IgD-negative memory B cell (primary cell): ENCODE measurements around the gene YEATS2. TPM values are rescaled to one million over a fixed set of nuclear protein-coding genes. Genes with fewer than 3 reads are reported as not detected.

ENCODE experiments used
- H3K27ac Mint-ChIP-seq, 3 donors: one replicate each; pipeline ENCODE4 v1.8.0; 2020 to 2022; ENCODE audit warnings: mild to moderate bottlenecking in 3 of 3, mixed read lengths in 3 of 3, moderate library complexity in 1 of 3
- H3K27me3 Mint-ChIP-seq: one replicate; pipeline ENCODE4 v1.8.0; 2021; ENCODE audit warnings: mixed read lengths
- H3K36me3 Mint-ChIP-seq: one replicate; pipeline ENCODE4 v1.8.0; 2020; ENCODE audit warnings: mild to moderate bottlenecking, mixed read lengths
- H3K4me1 Mint-ChIP-seq, 3 donors: one replicate each; pipeline ENCODE4 v1.8.0; 2020 to 2022; ENCODE audit warnings: mixed read lengths in 3 of 3, mild to moderate bottlenecking in 1 of 3
- H3K4me3 Mint-ChIP-seq, 4 donors: one replicate each; pipeline ENCODE4 v1.8.0; 2020 to 2022; ENCODE audit warnings: mild to moderate bottlenecking in 4 of 4, mixed read lengths in 4 of 4, moderate library complexity in 3 of 4
- H3K9me3 Mint-ChIP-seq, 3 donors: one replicate each; pipeline ENCODE4 v1.8.0; 2020 to 2021; ENCODE audit warnings: mixed read lengths in 3 of 3, mild to moderate bottlenecking in 1 of 3
- polyA plus RNA-seq: library from polyadenylated mRNA; unstranded; fragments of 300-500 nt; fragmentation: Illumina TruSeq; gene quantifications from one replicate; pipeline ENCODE4 v1.2.3, GENCODE V29; 2021

YEATS2 gene
- polyA plus RNA-seq, 1 donor from 2014 or later, result 7.2 TPM

GRCh38 chr3:183807209-183807728, 109.7 kb downstream of the YEATS2 start:
- H3K27ac Mint-ChIP-seq, result peak overlapping the region in 1 of 3 donors; percentile 31
- H3K36me3 Mint-ChIP-seq, result peaks cover 6% of the 10 kb centered on the region
- no peak overlapping the region for H3K4me3 Mint-ChIP-seq
- no peaks in the 10 kb centered on the region for H3K9me3 Mint-ChIP-seq
- H3K4me1 Mint-ChIP-seq, result no peaks in the 10 kb centered on the region
- no peaks in the 10 kb centered on the region for H3K27me3 Mint-ChIP-seq

- Mint-ChIP-seq H3K4me1 (no peaks in the 10 kb centered on the region), H3K27me3 (no peaks in the 10 kb centered on the region), H3K27ac (no peak overlapping the region), H3K9me3 (no peaks in the 10 kb centered on the region), H3K36me3 (peaks cover 9% of the 10 kb centered on the region), H3K4me3 (peak overlapping the region in 1 of 4 donors; percentile 31)
These were observed 110.3 kb downstream of the YEATS2 start for GRCh38 chr3:183807881-183808280.

DNA sequence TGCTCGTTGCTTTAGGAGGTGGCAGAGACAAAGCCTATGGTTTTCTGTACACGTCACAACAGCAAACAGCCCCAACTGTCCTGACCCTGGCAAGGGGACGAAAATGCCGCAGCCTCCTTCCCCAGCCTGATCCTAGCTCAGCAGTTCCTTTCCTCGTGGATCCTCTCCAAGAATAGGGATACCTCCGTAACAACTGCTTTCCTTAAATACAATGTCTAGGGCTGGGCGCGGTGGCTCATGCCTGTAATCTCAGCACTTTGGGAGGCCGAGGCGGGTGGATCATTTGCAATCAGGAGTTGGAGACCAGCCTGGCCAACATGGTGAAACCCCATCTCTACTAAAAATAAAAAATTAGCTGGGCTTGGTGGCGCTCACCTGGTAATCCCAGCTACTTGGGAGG, 110.8 kb downstream of the YEATS2 start:
- H3K4me3 Mint-ChIP-seq, result peak overlapping the region in 1 of 4 donors; percentile 31
- no peaks in the 10 kb centered on the region for H3K4me1 Mint-ChIP-seq
- H3K27ac Mint-ChIP-seq, result no peak overlapping the region
- H3K9me3 Mint-ChIP-seq, result no peaks in the 10 kb centered on the region
- peaks cover 9% of the 10 kb centered on the region for H3K36me3 Mint-ChIP-seq
- no peaks in the 10 kb centered on the region for H3K27me3 Mint-ChIP-seq

GRCh38 chr3:183809270-183809669, 111.7 kb downstream of the YEATS2 start:
- Mint-ChIP-seq H3K9me3 (no peaks in the 10 kb centered on the region), H3K27me3 (no peaks in the 10 kb centered on the region), H3K4me1 (peaks cover 0 to under 1% (median 0%) of the 10 kb centered on the region in 3 donors), H3K4me3 (no peak overlapping the region), H3K36me3 (peaks cover 9% of the 10 kb centered on the region), H3K27ac (no peak overlapping the region)

DNA sequence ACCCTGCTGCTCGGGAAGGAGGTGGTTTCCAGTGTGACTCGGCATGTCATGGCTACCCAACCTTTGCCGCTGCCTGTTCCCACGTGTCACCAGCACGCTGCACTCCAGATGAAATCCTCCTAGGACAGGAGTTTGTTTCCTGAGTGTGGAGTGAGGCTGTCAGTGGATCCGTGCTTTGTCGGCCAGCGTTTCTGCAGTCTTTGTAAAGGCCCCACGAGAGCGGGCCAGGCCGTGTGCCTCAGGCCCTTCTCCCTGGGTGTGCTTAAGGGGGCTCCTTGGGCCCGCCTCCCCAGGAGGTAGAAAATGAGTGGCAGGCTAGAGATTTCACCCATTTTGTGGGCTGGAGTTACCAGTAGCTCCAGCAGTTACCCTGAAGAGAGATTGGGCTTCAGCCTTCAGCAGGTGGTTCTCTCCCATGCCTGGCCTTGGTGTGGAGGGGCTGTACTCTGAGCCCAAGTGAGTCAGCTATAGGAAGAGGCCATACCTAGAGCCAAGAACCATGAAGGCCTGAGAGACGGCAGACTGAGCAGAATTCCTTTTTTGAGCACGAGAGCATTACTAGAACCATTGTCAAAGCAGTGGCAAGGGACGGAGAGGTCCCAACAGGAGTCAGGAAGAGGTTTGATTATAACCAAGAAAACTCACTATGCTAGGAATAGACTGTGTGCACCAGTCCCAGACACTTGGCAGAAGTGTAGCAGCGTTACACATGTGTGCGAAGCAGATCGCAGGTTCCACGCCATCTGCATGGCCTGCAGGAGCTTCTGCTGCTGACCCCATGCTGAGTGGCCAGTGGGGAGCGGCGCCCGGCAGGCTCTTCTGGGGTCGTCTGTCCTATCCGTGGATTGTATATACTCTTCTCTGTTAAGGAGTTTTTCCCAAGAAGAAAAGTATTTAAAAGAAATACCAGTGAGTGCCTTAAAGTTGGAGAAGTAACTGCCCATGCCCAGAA, 113.3 kb downstream of the YEATS2 start:
- H3K36me3 Mint-ChIP-seq, result peaks cover 9% of the 10 kb centered on the region
- H3K27ac Mint-ChIP-seq, result no peak overlapping the region
- H3K4me1 Mint-ChIP-seq, result peaks cover 0 to 1% (median 0%) of the 10 kb centered on the region in 3 donors
- no peaks in the 10 kb centered on the region for H3K9me3 Mint-ChIP-seq
- H3K27me3 Mint-ChIP-seq, result no peaks in the 10 kb centered on the region
- H3K4me3 Mint-ChIP-seq, result no peak overlapping the region

- H3K9me3 Mint-ChIP-seq, result no peaks in the 10 kb centered on the region
- H3K36me3 Mint-ChIP-seq, result peaks cover 11% of the 10 kb centered on the region
- H3K27ac Mint-ChIP-seq, result no peak overlapping the region
- H3K4me1 Mint-ChIP-seq, result peaks cover 0 to 1% (median 0%) of the 10 kb centered on the region in 3 donors
- no peaks in the 10 kb centered on the region for H3K27me3 Mint-ChIP-seq
- H3K4me3 Mint-ChIP-seq, result no peak overlapping the region
These were observed 114.0 kb downstream of the YEATS2 start for GRCh38 chr3:183811638-183812037.

GRCh38 chr3:183812761-183813445, 115.3 kb downstream of the YEATS2 start:
- Mint-ChIP-seq H3K4me1 (peaks cover 0 to 1% (median 0%) of the 10 kb centered on the region in 3 donors), H3K4me3 (no peak overlapping the region), H3K27ac (peak overlapping the region in 1 of 3 donors; percentile 65), H3K9me3 (no peaks in the 10 kb centered on the region), H3K27me3 (no peaks in the 10 kb centered on the region), H3K36me3 (peaks cover 7% of the 10 kb centered on the region)

DNA sequence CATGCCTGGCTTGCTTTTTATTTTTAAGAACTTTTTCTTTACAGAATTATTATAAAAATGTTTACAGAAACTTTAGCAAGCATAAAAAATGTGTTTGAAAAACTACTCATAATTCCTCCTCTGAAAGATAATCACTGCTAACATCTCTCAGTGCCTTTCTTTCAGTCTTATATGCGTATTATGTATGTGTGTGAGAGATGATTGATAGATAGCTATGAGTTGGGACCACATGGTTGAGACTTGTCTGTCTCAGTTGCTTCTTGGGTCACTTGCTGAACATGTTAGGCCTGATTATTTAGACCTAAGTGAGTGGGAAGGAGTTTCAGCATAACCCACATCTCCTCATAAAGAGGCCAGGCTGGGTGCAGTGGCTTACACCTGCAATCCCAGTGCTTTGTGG, 116.6 kb downstream of the YEATS2 start:
- Mint-ChIP-seq H3K27me3 (no peaks in the 10 kb centered on the region), H3K27ac (no peak overlapping the region), H3K9me3 (no peaks in the 10 kb centered on the region), H3K4me3 (no peak overlapping the region), H3K4me1 (peaks cover 0 to 1% (median 0%) of the 10 kb centered on the region in 3 donors), H3K36me3 (peaks cover 5% of the 10 kb centered on the region)

DNA sequence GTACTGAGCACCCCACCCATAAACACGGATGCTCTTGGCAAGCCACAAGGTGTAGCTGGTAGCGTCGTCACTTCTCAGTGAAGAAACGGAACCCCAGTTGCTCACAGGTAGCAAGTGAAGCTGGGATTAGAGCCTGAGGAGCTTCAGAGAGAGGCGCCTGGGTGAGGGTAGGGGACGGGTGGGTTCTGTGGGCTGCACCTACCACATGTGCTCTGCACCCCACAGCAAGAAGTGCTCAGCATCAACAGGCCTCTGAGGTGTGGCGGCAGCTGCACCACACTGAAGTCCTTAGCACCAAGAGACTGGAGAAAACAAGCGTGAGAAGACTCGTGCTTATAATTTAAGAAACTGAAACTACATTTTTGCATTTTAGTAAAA, 118.0 kb downstream of the YEATS2 start:
- H3K27me3 Mint-ChIP-seq, result no peaks in the 10 kb centered on the region
- H3K9me3 Mint-ChIP-seq, result no peaks in the 10 kb centered on the region
- peaks cover 0 to 1% (median 0%) of the 10 kb centered on the region in 3 donors for H3K4me1 Mint-ChIP-seq
- peak overlapping the region in 2 of 4 donors; percentile 35 to 51 for H3K4me3 Mint-ChIP-seq
- H3K27ac Mint-ChIP-seq, result no peak overlapping the region
- H3K36me3 Mint-ChIP-seq, result peaks cover 5% of the 10 kb centered on the region

- H3K27me3 Mint-ChIP-seq, result no peaks in the 10 kb centered on the region
- H3K9me3 Mint-ChIP-seq, result no peaks in the 10 kb centered on the region
- H3K4me1 Mint-ChIP-seq, result peaks cover 0 to 1% (median 0%) of the 10 kb centered on the region in 3 donors
- peaks cover 5% of the 10 kb centered on the region for H3K36me3 Mint-ChIP-seq
- H3K4me3 Mint-ChIP-seq, result peak overlapping the region in 2 of 4 donors; percentile 28 to 35
- H3K27ac Mint-ChIP-seq, result no peak overlapping the region
These were observed 118.4 kb downstream of the YEATS2 start for GRCh38 chr3:183815951-183816475.

DNA sequence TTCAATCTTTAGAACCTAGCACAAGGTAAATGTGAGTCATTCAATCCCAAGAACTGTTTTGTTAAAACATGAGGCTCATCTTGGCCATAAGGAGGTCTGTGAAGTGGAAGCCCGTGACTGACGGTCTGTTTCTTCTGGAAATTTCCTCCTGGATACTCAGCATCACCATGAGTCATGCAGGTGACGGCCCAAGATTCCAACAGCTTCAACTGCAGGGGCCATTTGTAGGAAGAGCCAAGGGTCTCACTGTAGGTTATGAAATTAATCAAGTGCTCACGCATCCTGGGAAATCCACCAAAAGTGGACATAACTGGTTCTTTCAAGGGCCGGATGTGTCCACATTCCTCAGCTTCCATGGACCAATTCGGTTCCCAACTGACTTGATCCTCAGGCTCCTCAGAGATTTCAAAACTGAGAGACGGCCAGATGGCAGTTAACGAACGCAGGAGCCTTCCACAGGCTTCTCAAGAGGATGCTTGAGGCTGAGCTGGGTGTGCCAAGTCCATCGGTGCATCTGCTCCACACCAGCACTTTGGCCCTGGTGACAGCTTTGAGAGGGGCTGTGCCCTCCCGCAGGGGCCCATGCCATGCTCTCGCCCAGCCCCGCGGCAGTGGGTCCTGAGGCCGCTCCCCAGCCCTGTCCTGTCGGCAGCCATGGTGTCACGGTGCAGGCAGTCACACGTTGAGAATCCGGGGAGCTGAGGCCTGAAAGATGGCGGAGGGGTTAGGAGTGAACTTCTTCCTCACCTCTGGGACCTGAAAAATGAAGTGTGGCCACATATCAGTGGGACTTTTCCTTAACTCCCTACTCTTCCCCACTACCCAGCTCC, 119.3 kb downstream of the YEATS2 start:
- Mint-ChIP-seq H3K4me3 (no peak overlapping the region), H3K27ac (no peak overlapping the region), H3K36me3 (peaks cover 5% of the 10 kb centered on the region), H3K27me3 (no peaks in the 10 kb centered on the region), H3K9me3 (no peaks in the 10 kb centered on the region), H3K4me1 (peaks cover 0 to 1% (median 0%) of the 10 kb centered on the region in 3 donors)

GRCh38 chr3:183817639-183818038, 120.0 kb downstream of the YEATS2 start:
- Mint-ChIP-seq H3K9me3 (no peaks in the 10 kb centered on the region), H3K27ac (no peak overlapping the region), H3K27me3 (no peaks in the 10 kb centered on the region), H3K4me3 (no peak overlapping the region), H3K4me1 (peaks cover 0 to 1% (median 0%) of the 10 kb centered on the region in 3 donors), H3K36me3 (peaks cover 3% of the 10 kb centered on the region)

DNA sequence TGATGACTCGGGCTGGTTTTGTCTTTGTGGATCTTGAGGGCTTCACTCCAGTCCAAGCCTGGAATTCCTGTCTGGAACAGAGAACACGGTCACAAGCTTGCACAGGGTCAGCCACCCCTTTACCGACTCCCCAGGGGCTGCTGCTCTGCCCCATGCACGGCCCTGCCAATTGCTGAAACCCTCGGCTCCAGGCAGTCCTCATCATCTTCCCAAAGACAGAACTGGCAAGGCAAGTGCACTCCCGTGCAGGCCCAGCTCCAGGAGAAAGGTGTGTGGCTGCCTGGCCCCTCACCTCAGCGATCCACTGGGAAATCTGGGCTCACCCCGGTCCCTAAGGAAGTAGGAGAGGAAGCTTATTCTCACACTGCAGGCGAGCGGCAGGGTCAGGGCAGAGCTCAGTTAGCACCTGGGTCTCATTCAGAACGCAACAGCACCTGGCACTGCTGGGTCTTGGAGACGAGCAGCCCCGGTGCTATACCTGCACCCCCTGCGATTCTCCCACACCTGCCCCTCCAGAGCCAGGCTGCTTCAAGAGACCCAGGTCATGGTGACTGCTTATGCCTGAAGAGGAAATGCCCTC, 120.5 kb downstream of the YEATS2 start:
- Mint-ChIP-seq H3K27ac (no peak overlapping the region), H3K4me3 (no peak overlapping the region), H3K9me3 (no peaks in the 10 kb centered on the region), H3K36me3 (peaks cover 2% of the 10 kb centered on the region), H3K4me1 (peaks cover 0 to 1% (median 0%) of the 10 kb centered on the region in 3 donors), H3K27me3 (no peaks in the 10 kb centered on the region)
